ENCODE measurements around the gene AAMP. TPM values are rescaled to one million over a fixed set of nuclear protein-coding genes. Genes with fewer than 3 reads are reported as not detected.

AAMP gene
- total and polyA plus RNA-seq, 4 experiments from 2014 or later: 66.2 to 101 (median 72.6) TPM

GRCh38 chr2:218218268-218219185 lies 51.4 kb downstream of the AAMP start:
- Histone ChIP-seq H3K36me3 (ENCODE audit: insufficient read depth, low read length) (peaks cover 9% of the 10 kb centered on the region), H3K4me1 (ENCODE audit: insufficient read depth, low read length) (peaks cover 56% of the 10 kb centered on the region), H3K27ac (ENCODE audit: low read depth, low read length) (peak overlapping the region; percentile 93), H3K27me3 (ENCODE audit: insufficient read depth, low read length) (no peaks in the 10 kb centered on the region), H3K9me3 (ENCODE audit: control insufficient read depth in 1 of 2, low read length in 2 of 2) (no peaks in the 10 kb centered on the region), H3K4me3 (ENCODE audit: low read length in 2 of 2) (peak overlapping the region; percentile 85 to 97)
- intact Hi-C loops (cut with micrococcal nuclease): loop anchor here (1.0 kb wide), 3 partner anchors 11 to 73 kb away; no protein-coding TSS in a partner anchor
- ChIA-PET POLR2A (ENCODE audit: partially characterized antibody) (interaction anchor here (0.8 to 7.0 kb wide), 13 partner anchors 10 to 492 kb away, joined by 3 to 144 read pairs (median 3); partner anchors contain the start of genes AAMP and PNKD), CTCF (ENCODE audit: partially characterized antibody) (interaction anchor here (0.7 to 8.4 kb wide), 6 partner anchors 11 to 178 kb away, joined by 3 to 67 read pairs (median 4); partner anchors contain the start of genes AAMP and PNKD)
- H3K36me3 Mint-ChIP-seq: peaks cover 23 to 54% of the 10 kb centered on the region in 2 donors
- H3K4me1 Mint-ChIP-seq: peaks cover 40 to 69% (median 53%) of the 10 kb centered on the region in 4 donors
- H3K27ac Mint-ChIP-seq: peak overlapping the region; percentile 93 to 99 (median 97)
- no peaks in the 10 kb centered on the region for H3K9me3 Mint-ChIP-seq
- DNase-seq: peak in 4 of 5 donors; percentile 48 to 66 (median 52)
- H3K4me3 Mint-ChIP-seq: peak overlapping the region; percentile 89 to 98 (median 96)
- no peaks in the 10 kb centered on the region for H3K27me3 Mint-ChIP-seq

GRCh38 chr2:218217360-218218267 lies 52.3 kb downstream of the AAMP start:
- intact Hi-C loops (cut with micrococcal nuclease): loop anchor here (1.0 to 2.0 kb wide), 7 partner anchors 12 to 351 kb away; partner anchors contain the start of genes AAMP, CNOT9, CTDSP1 and PNKD
- H3K4me1 ChIP-seq (ENCODE audit: insufficient read depth, low read length): peaks cover 47% of the 10 kb centered on the region

GRCh38 chr2:218216674-218217359 lies 53.1 kb downstream of the AAMP start, which contains the start of gene ARPC2:
Gene ARPC2 (plus strand): TSS chr2:218217189. CDS start chr2:218217471, 282 bp downstream.
- peaks cover 39% of the 10 kb centered on the region for H3K4me1 ChIP-seq (ENCODE audit: insufficient read depth, low read length)
- CTCF ChIA-PET (ENCODE audit: partially characterized antibody): interaction anchor here (0.9 to 8.4 kb wide), 6 partner anchors 13 to 56 kb away, joined by 3 to 67 read pairs (median 6); partner anchors contain the start of genes AAMP and PNKD
- intact Hi-C loops (cut with micrococcal nuclease): loop anchor here (1.0 to 2.0 kb wide), 4 partner anchors 31 to 352 kb away; partner anchors contain the start of genes AAMP, CNOT9, CTDSP1 and PNKD
- POLR2A ChIA-PET (ENCODE audit: partially characterized antibody): interaction anchor here (0.7 to 7.0 kb wide), 13 partner anchors 10 to 990 kb away, joined by 3 to 144 read pairs (median 4); partner anchors contain the start of genes AAMP, PNKD and ZFAND2B
- H3K36me3 ChIP-seq (ENCODE audit: insufficient read depth, low read length): peaks cover 6% of the 10 kb centered on the region
- no peaks in the 10 kb centered on the region for H3K9me3 Mint-ChIP-seq
- H3K27me3 ChIP-seq (ENCODE audit: insufficient read depth, low read length): no peaks in the 10 kb centered on the region
- H3K4me1 Mint-ChIP-seq: peaks cover 28 to 52% (median 38%) of the 10 kb centered on the region in 4 donors
- H3K27ac Mint-ChIP-seq: peak within 1 kb of the TSS; percentile 93 to 99 (median 97)
- peak; percentile 92 to 97 (median 96) for DNase-seq
- peak within 1 kb of the TSS; percentile 93 for H3K27ac ChIP-seq (ENCODE audit: low read depth, low read length)
- peak within 1 kb of the TSS; percentile 85 to 97 for H3K4me3 ChIP-seq (ENCODE audit: low read length in 2 of 2)
- peaks cover 23 to 39% of the 10 kb centered on the region in 2 donors for H3K36me3 Mint-ChIP-seq
- peak within 1 kb of the TSS; percentile 89 to 98 (median 96) for H3K4me3 Mint-ChIP-seq
- H3K9me3 ChIP-seq (ENCODE audit: control insufficient read depth in 1 of 2, low read length in 2 of 2): no peaks in the 10 kb centered on the region
- no peaks in the 10 kb centered on the region for H3K27me3 Mint-ChIP-seq

More at GRCh38 chr2:218217360-218218267, 52.3 kb downstream of the AAMP start:
- no peaks in the 10 kb centered on the region for H3K27me3 Mint-ChIP-seq
- H3K4me1 Mint-ChIP-seq: peaks cover 31 to 60% (median 44%) of the 10 kb centered on the region in 4 donors
- peak overlapping the region; percentile 89 to 98 (median 96) for H3K4me3 Mint-ChIP-seq
- Histone ChIP-seq H3K27me3 (ENCODE audit: insufficient read depth, low read length) (no peaks in the 10 kb centered on the region), H3K9me3 (ENCODE audit: control insufficient read depth in 1 of 2, low read length in 2 of 2) (no peaks in the 10 kb centered on the region), H3K27ac (ENCODE audit: low read depth, low read length) (peak overlapping the region; percentile 93), H3K36me3 (ENCODE audit: insufficient read depth, low read length) (peaks cover 6% of the 10 kb centered on the region), H3K4me3 (ENCODE audit: low read length in 2 of 2) (peak overlapping the region; percentile 85 to 97)
- CTCF ChIA-PET (ENCODE audit: partially characterized antibody): interaction anchor here (0.7 to 8.4 kb wide), 5 partner anchors 12 to 75 kb away, joined by 3 to 67 read pairs (median 6); partner anchors contain the start of genes AAMP and PNKD
- POLR2A ChIA-PET (ENCODE audit: partially characterized antibody): interaction anchor here (0.7 to 7.0 kb wide), 12 partner anchors 10 to 989 kb away, joined by 3 to 144 read pairs (median 3); partner anchors contain the start of genes AAMP, PNKD and ZFAND2B
- H3K27ac Mint-ChIP-seq: peak overlapping the region; percentile 93 to 99 (median 97)
- no peaks in the 10 kb centered on the region for H3K9me3 Mint-ChIP-seq
- H3K36me3 Mint-ChIP-seq: peaks cover 23 to 45% of the 10 kb centered on the region in 2 donors
- peak; percentile 57 to 77 (median 63) for DNase-seq

- Mint-ChIP-seq H3K27me3 (no peaks in the 10 kb centered on the region), H3K27ac (peak overlapping the region; percentile 93 to 99 (median 97)), H3K9me3 (no peaks in the 10 kb centered on the region), H3K4me3 (peak overlapping the region; percentile 89 to 98 (median 96)), H3K4me1 (peaks cover 24 to 47% (median 33%) of the 10 kb centered on the region in 4 donors), H3K36me3 (peaks cover 18 to 34% of the 10 kb centered on the region in 2 donors)
- intact Hi-C loops (cut with micrococcal nuclease): loop anchor here (2.0 kb wide), 2 partner anchors 182 to 352 kb away; partner anchors contain the start of genes CNOT9, CTDSP1 and USP37
- CTCF ChIA-PET (ENCODE audit: partially characterized antibody): interaction anchor here (0.9 to 8.4 kb wide), 6 partner anchors 13 to 57 kb away, joined by 3 to 67 read pairs (median 6); partner anchors contain the start of genes AAMP and PNKD
- DNase-seq: peak in 1 of 5 donors; percentile 47
- POLR2A ChIA-PET (ENCODE audit: partially characterized antibody): interaction anchor here (0.7 to 7.0 kb wide), 12 partner anchors 9 to 991 kb away, joined by 3 to 144 read pairs (median 5); partner anchors contain the start of genes AAMP, PNKD and ZFAND2B
- peaks cover 6% of the 10 kb centered on the region for H3K36me3 ChIP-seq (ENCODE audit: insufficient read depth, low read length)
- peaks cover 34% of the 10 kb centered on the region for H3K4me1 ChIP-seq (ENCODE audit: insufficient read depth, low read length)
- H3K9me3 ChIP-seq (ENCODE audit: control insufficient read depth in 1 of 2, low read length in 2 of 2): no peaks in the 10 kb centered on the region
- no peaks in the 10 kb centered on the region for H3K27me3 ChIP-seq (ENCODE audit: insufficient read depth, low read length)
- H3K4me3 ChIP-seq (ENCODE audit: low read length in 2 of 2): peak overlapping the region; percentile 76 to 85
- H3K27ac ChIP-seq (ENCODE audit: low read depth, low read length): peak overlapping the region; percentile 93
Observed at GRCh38 chr2:218216336-218216673, 53.6 kb downstream of the AAMP start.

Small RNA genes within 50 kb of the gene (microRNA-seq; reads per million reads assigned to microRNA genes)
- 6.7 reads per million, percentile 31 among the genes with 10 or more reads in this experiment for gene MIR6513 (ENCODE audit: borderline microRNAs expressed, borderline number of aligned reads, borderline replicate concordance)

Other genes with a start within 250 kb of the AAMP start
- under 1 TPM; 0.30 to 0.81 TPM for gene RUFY4, start 200.9 kb downstream of the AAMP start, total RNA-seq
- gene RUFY4, start 200.9 kb downstream of the AAMP start, polyA plus RNA-seq: under 1 TPM in 1 of 2 donors, not detected in 1; 0.16 TPM
- gene CXCR2, start 144.1 kb downstream of the AAMP start, total RNA-seq: not detected
- gene CXCR2, start 144.1 kb downstream of the AAMP start, polyA plus RNA-seq: not detected
- gene CXCR1, start 103.2 kb downstream of the AAMP start, total RNA-seq: not detected
- gene CXCR1, start 103.2 kb downstream of the AAMP start, polyA plus RNA-seq: not detected
- 100 to 1,000 TPM; 412 to 414 TPM for gene ARPC2, start 52.9 kb downstream of the AAMP start, total RNA-seq
- gene ARPC2, start 52.9 kb downstream of the AAMP start, polyA plus RNA-seq: 1,000 to 10,000 TPM in 1 of 2 donors, 100 to 1,000 TPM in 1; 843 to 1,042 TPM
- gene GPBAR1, start 9.1 kb downstream of the AAMP start, total RNA-seq: 1 to 10 TPM; 1.0 to 1.2 TPM
- gene GPBAR1, start 9.1 kb downstream of the AAMP start, polyA plus RNA-seq: under 1 TPM; 0.17 to 0.32 TPM
- 10 to 100 TPM; 31.1 to 33.6 TPM for gene PNKD, start 382 bp upstream of the AAMP start, total RNA-seq
- gene PNKD, start 382 bp upstream of the AAMP start, polyA plus RNA-seq: 100 to 1,000 TPM in 1 of 2 donors, 10 to 100 TPM in 1; 84.3 to 101 TPM
- gene TMBIM1, start 22.4 kb upstream of the AAMP start, total RNA-seq: 100 to 1,000 TPM; 140 to 144 TPM
- 100 to 1,000 TPM; 176 to 220 TPM for gene TMBIM1, start 22.4 kb upstream of the AAMP start, polyA plus RNA-seq
- not detected for gene CATIP, start 86.7 kb upstream of the AAMP start, total RNA-seq
- not detected for gene CATIP, start 86.7 kb upstream of the AAMP start, polyA plus RNA-seq
- gene SLC11A1, start 112.1 kb upstream of the AAMP start, total RNA-seq: 1 to 10 TPM; 1.3 to 1.9 TPM
- under 1 TPM; 0.37 to 0.92 TPM for gene SLC11A1, start 112.1 kb upstream of the AAMP start, polyA plus RNA-seq
- 100 to 1,000 TPM; 182 to 183 TPM for gene CTDSP1, start 129.7 kb upstream of the AAMP start, total RNA-seq
- 10 to 100 TPM; 26.4 to 37.7 TPM for gene CTDSP1, start 129.7 kb upstream of the AAMP start, polyA plus RNA-seq
- gene VIL1, start 149.0 kb upstream of the AAMP start, total RNA-seq: not detected
- gene VIL1, start 149.0 kb upstream of the AAMP start, polyA plus RNA-seq: not detected